ENCODE measurements around the gene GPR107.

The GPR107 gene

DNA sequence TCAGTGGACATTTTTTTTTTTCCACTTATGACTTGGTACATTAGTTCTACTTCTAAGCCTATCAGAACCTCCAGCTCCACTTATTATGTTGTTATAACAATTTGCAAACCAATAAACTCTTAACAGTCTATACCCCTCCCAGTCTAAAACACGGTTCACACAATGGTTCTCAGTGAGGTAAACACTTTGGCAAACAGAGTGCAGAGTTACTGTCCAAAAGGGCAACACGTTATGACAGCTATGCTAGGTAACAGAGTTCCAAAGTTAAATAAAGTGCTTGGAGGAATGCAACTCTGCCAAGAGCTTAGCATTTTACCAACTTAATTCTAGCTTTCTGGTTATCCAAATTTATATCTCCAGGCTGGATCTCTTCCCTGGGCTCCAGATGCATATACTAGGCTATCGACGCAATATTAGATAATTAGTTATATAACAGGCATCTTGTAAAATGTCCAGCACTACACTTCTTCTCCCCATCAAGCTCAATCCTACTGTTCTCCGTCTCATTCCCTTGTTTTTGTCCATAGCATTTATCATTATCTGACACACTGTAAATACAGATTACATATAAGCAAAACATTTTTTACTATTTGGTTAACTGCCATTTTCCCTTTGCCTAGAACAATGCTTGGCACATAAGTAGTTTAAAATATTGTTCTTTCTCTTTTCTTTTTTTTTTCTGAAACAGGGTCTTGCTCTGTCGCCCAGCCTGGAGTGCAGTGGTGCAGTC, 25.0 kb upstream of the GPR107 start:
- DNase-seq, result no peak

DNA sequence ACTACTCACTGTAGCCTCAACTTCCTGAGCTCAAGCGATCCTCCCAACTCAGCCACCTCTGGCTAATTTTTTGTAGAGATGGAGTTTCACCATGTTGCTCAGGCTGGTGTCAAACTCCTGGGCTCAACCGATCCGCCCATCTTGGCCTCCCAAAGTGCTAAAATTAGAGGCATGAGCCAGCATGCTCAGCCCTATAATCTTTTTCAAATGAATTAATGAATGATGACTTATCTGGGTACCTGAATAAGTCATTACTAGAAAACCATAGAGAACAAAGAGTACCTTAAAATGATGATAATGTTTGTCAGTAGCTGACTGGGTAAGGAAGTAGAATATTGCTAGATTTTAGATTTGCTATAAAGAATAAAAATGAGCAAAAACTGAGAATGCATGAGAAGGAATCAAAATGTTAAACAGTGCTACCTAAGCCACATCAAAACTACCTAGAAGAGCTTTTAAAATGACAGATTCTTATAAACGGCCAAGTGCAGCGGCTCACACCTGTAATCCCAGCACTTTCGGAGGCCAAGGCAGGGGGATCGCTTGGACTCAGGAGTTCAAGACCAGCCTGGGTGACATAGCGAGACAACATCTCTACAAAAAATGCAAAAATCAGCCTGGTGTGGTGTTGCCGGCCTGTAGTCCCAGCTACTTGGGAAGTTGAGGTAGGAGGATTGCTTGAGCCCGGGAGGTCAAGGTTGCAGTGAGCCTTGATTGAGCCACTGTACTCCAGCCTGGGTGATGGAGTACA, 24.3 kb upstream of the GPR107 start:
- DNase-seq, result peak; percentile 60

DNA sequence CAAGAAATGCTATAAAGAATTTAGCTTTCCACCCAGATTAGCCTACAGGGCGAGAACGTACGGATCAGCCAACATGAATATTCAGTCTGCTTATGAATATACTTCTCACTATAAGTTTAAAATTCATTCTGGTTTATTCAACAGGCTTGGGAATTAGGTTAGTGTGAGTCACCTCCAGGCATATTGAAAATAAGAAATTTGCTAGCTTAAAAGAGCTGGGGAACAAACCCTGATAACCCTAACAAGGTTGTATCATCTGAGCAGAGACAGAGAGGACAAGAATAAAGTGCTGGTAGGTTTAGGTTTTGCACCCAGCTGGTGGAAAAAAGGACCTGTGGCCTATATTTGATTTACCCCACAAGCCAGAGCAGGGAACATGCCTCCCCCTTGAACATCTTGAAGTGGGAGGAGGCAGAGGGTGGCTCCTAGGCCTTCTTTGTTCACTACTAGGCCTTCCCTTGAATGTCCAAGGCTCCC, 23.0 kb upstream of the GPR107 start:
- DNase-seq, result no peak

DNA sequence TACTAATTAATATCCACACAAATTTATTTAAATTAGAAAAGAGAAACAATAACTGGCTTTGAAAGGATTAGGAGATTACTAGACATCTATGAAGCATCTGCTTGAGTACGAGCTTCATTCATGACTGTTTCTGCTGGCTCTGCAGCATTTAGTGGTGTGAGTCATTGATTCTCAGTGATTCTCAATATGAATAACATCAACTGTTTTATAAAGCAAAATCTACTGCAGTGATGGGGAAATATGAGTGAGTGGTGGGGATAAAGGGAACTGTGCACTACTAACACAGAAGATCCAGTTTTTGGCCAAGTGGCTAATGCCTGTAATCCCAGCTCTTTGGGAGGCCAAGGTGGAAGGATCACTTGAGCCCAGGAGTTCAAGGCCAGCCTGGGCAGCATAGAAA, 19.1 kb upstream of the GPR107 start:
- DNase-seq, result no peak

DNA sequence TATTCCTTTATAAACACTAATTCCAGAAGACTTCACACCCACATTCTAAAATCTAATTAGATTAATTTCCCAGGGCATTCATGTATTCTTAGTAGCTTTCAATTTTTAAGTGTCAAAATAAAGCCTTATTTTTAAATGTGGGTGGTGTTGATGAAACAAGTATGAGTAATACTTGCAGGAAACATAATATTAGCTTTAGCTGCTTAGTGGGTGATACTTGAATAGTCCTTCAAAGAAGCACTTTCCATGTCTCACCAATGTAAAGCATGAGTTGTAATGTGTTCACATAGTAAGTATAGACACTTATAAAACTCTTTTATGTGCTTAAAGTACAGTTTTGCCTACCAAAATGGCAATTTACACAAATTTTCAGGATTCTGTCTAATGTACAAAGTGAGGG, 17.6 kb upstream of the GPR107 start:
- no peak for DNase-seq

DNA sequence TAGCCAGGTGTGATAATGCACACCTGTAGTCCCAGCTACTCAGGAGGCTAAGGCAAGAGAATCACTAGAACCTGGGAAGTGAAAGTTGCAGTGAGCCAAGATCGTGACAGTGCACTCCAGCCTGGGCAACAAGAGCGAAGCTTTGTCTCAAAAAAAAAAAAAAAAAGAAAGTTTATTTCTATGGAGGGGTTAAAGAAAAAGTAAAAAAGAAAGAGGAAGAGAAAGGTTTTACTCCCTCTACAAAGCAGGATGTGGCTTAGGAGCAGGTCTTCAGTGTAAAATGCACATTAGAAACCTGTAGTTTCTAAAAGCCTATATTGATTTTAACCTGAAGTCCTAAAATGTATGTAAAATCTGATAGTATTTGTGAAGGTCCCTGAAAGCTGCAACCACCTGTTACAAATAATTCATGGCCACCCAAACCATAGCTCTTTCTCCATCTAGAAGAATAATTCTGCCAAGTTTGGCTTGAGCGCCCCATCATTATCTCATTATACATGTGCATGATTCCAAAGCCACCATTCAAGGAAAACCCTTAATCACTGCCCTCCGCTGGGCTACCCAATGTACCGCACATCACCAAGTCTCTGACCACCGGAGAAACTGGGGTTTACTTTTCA, 14.1 kb upstream of the GPR107 start:
- no peak for DNase-seq

DNA sequence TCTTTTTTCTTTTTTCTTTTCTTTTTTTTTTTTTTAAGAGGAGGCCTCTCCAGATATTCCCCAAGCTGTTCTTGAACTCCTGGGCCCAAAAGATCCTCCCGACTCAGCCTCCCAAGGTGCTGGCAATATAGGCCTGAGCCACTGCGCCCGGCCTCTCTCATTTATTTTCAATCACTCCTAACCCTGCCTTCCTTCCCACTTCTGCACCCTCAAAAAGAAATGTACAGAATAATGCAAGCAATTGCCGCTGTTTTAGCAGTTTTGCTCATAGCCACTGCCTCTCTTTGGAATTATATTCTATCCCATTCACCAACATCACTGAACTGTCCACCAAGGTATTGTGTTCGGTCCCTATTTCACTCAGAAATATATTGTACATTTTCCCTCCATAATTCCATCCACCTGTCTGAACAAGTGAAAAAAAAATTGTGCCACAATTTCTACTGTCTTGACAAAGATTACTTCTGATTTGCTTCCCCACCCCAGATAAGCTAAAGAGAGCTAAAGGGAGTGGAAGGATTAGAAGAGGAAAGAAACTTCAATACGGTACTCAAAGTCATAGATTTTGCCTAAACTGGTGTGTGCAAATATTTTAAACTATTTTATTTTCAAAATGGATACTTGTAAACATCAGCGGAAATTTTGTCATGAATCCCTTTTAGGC, 12.6 kb upstream of the GPR107 start:
- no peak for DNase-seq

DNA sequence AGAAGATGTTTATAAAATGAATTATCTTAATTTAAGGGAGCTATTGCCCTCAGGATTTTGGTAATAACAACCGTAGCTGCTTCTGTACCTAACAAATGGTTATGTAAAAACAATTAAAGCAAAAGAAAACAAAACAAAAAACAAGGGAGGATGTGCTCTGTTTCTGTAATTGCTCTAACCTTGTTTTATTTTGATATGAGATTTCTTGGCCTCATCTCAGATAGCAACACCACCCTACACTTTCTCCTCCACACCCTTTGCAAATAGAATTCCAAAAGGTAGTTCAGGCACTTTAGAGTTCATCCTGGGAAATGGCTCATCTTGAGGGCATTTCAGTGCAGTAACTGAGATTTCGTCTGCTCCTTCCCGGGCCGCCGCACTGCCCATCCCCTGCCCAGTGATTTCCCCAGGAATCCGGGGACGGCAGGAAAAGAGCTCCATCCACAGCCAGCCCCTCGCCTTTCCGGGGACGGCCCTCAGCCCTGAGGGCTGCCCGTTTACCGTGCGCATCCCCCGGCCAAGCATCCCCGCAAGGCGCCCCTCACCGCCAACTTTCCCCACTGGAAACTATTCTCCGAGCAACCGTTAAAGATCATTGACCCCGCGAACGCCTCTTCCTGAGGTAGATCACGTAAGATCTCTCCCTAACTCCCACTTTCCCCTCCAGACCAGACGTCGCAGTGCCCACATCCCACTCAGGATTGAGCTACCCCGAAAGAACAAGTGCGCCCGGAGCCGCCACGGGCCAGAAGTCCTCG, 11.9 kb upstream of the GPR107 start:
- DNase-seq, result no peak

DNA sequence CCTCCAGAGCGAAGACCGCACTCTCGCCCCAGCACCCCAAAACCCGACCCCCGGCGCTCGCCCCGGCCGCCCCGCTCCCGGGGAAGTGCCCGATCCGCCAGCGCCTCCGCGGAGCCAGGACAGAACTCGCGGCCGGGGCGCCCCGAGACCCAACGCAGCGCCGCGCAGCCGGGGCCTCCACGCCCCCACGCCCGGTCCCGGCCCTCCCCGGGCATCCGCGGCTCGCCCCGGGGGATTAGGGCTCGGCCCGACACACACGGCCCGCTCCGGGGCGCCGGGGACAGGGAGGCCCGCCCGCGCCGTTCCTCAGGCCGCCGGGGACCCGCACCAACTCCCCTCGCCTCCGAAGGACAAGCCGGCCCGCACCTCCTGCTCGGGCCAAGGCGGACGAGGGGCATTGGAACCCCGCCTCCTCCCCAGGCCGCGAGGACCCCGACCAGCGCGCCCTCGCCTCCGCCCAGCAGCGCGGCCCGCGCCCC, 11.3 kb upstream of the GPR107 start:
- peak; percentile 44 for DNase-seq

DNA sequence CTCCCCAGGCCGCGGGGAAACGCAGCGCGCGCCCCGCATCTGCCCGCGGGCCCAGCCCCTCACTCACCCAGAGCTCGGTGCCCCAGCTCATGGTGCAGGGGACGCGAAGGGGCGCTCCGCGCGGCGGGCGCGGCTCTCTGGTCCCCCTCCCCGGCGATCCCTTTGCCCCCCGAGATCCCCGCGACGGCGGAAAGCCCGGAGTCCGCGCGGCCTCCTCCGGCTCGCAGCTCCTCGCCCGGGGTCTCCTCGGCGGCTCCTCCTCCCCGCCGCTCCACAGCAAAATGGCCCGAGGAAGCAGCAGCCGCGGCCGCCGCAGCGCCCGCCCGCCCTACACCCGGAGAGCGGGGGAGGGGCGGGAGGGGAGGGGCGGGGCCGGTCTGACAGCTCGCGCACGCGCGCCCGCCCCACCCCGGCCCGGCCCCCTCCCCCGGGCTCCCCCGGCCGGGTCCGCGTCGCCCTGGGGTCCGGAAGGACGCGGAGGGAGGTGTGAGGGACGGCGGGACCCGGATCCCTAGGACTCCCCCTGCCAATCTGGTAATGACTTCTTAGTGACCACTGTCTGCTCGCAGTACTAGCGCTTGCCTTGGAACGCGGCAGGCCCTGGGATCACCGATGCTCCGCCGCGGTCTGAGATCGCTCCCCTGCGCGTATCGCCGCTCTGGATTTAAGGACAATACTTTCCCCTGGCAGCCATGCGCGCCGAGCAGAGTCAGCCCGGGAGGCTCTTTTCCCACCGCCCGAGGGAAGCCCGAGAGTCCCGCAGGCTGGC, 10.6 kb upstream of the GPR107 start, which contains the start of gene FNBP1:
Gene FNBP1, minus strand, starts transcription at position 305 of the 769 bp plus-strand sequence. Its CDS starts 214 bp downstream, at position 91.
- peak; percentile 80 for DNase-seq

DNA sequence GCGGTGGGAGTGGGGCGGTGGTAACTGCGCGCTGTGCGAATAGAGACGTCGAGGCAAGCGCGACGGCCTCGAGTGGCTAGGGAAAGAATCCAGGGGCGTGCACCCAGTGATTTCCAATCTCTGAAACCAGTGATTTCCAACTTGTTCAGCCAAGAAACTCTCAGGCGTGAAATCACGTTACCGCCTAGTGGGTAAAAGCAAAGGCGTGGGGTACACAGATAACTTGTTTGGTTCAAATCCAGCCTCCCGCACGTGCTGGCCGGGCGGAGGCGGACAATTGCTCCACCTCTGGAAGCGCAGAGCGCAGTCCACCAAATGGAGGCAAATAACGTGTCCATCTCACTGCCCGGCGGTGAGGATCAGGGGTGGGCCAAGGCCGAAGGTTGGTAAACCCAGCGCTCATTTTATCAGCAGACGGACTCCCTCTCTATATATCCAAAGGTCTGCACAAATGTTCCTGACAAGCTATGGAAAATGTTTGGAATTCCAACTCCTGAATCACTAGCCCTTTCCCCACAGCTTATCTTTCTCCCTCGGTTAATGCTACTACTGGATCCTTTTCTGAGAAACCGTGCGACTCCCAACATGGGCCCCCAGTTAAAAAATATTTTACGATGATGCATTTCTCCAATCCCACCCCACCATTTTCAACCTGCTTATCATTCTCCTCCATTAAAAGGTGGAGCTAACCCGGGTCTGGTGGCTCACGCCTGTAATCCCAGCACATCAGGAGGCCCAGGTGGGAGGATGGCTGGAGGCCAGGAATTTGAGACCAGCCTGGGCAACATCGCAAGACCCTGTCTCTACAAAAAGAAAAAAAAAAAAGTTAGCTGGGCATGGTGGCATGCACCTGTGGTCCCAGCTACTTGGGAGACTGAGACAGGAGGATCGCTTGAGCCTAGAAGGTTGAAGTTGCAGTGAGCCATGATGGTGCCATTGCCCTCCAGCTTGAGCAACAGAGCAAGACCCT, 9.8 kb upstream of the GPR107 start:
- DNase-seq, result no peak

DNA sequence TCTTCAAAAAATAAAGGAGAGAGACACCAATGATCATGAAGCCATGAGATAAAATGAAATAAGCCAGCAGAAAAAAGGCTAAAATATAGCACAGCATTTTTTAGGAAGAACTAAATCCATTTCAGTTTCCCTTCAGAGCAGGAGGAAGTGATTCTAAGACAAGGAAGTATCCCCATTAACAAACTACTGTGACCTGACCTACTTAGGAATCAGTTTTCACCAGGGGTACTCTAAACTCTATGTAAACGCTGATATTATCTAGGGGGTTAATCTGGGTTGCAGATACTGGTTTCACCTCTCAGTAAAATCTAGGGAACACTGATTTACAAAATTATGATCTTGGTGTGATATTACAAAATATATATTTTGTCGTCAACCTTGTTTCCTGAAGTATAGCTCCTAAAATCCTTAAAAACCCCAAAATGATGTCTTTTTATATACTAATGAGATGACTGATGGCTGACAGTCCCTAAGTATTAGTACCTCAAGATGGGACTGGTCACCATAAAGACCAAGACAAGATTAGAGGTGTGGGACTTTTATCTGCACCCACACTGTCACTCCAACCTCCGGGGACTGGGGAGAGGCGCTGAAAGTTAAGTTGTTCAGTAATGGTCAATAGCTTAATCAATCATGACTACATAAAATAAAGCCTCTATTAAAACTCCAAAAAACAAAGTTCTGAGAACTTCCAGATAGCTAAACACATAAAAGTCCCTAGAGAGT, 7.8 kb upstream of the GPR107 start:
- no peak for DNase-seq

DNA sequence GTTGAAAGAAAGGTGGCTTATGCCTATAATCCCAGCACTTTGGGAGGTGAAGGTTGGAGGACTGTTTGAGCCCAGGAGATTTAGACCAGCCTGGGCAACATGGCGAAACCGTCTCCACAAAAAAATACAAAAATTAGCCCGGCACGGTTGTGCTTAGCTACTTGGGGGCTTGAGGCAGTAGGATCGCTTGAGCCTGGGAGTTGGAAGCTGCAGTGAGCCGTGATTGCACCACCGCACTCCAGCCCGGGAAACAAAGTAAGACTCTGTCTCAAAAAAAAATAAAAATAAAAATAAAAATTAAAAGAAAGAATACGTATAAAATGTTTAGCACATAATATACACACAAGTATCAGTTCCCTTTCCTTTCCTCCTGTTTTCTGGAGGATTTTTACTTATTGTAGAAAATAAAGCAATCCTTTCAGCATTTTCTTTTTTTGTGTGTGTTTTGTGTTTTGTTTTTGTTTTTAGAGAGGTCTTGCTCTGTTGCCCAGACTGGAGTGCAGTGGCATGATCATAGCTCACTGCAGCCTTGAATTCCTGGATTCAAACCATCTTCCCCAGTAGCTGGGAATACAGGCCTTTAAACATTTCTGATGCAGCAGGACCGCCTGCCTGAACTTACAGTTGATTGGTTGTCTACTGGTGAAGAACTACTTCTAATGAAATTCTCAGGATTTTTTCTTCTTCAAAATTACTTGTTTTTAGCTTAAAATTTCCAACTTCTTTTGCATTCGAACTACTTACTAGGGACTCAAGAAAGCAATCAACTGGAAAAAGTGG, 4.1 kb upstream of the GPR107 start:
- no peak for DNase-seq

DNA sequence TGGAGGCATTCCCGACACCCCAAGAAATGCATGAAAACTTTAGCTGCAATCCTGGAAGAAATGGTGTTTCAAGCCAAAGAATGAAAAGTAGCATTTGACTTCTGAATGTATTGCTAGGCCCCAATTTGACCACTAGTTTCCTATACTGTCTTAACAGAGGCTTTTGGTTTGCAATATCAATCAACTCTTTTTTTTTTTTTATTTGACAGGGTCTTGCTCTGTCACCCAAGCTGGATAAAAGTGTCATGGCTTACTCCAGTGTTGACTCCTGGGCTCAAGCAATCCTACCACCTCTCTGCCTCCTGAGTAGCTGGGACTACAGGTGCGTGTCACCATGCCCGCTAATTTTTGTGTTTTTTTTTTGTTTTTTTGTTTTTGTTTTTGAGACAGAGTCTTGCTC, 3.2 kb upstream of the GPR107 start:
- no peak for DNase-seq

DNA sequence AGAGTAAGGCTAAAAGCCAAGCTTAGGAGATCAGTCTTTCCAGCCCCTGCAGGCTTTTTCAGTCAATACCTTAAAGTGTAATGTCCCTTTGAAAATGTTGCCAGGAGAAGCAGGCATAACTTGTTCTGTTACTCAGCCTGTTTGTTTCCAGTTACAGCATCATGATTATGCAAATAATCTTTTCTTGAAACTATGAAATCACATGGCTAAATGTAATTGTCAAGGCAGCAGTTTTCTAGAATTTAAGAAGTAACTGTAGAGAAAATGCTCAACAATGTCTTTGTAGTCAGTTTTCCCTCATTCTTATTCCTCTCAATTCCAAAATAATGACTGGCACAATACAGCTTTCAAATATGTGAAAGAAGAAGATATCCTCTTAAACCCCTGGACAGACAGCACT, 1.9 kb upstream of the GPR107 start:
- no peak for DNase-seq

DNA sequence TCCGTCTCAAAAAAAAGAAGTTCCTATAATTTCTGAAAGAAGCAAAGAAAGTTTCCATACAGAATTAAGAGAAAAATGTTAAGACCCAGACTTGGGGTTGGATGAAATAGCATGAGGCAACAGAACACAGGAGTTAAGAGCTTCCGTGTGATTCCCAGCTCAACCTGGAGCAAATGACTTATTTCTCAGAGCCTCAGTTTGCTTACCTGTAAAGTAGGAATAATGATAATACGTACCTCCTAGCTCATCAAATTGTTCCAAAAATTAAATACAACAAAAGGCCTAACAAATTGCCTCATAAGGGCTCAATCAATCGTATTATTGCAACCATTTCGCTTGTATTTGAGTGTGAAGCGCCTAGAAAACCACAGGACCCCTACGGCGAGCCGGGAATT, 600 bp upstream of the GPR107 start:
- DNase-seq, result no peak

DNA sequence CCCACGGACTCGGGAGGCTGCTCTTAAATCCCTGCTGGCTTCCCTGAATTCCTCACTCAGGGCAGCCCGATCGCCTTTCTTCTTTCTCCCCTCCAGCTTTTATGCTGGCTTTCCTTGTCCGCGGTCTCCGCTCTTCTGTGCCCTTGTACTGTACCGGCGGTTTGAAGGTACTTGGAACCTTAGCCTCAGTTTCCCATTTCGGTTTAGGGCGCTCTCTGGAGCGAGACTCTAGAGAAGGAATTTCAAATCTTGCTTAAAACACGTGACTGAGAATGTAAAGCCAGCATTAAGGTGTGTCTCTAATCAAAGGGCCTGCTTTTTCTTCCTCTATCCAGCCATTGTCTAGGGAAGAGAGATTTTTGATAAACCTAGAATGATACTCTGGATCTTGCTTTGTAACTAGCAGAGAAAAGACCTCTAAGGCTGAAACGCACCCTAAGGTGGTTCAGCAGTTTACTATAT, 650 bp downstream of the GPR107 start:
- no peak for DNase-seq

DNA sequence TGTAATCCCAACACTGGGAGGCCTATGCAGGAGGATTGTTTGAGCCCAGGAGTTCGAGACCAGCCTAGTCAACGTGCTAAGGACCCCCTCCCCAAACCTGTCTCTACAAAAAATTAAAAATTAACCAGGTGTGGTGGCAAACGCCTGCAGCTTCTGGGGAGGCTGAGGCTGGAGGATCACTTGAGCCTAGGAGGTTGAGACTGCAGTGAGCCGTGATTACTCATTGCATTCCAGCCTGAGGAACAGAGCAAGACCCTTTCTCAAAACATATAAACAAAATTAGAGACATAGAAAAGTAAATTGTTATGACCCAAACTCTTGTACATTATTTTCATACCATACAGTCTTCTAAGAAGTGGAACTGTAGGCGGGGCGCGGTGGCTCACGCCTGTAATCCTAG, 1.1 kb downstream of the GPR107 start:
- no peak for DNase-seq

DNA sequence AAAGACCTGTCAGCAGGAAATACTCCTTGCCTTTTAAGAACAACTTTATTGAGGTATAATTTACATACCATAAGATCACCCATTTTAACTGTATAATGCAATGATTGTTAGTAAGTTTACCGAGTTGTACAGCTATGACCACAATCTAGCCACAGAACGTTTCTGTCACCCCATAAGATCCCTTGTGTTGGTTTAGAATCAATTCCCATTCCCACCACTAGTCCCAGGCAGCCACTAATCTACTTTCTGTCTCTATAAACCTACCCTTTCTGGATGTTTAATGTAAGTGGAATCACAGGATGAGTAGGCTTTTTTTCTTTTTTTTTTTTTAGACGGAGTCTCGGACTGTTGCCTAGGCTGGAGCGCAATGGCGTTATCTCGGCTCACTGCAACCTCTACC, 4.4 kb downstream of the GPR107 start:
- DNase-seq, result no peak
